K562 (cell line): ENCODE measurements around the gene NABP2. TPM values are rescaled to one million over a fixed set of nuclear protein-coding genes. Genes with fewer than 3 reads are reported as not detected.
A peak's percentile ranks its signal among the peaks of the same experiment; 100 is the strongest.

Experiments used
- BCOR ChIP-seq: fragments of 450-650 bp; IDR thresholded peaks from 2 replicates; pipeline ENCODE4 v1.6.1; 2016
- CUX1 ChIP-seq: fragments of 200-800 bp; sonication (Bioruptor generic); IDR thresholded peaks from 2 replicates; pipeline ENCODE4 v1.6.1; 2016; ENCODE audit warnings: missing genetic modification characterization, missing compliant biosample characterization
- EP300 ChIP-seq: IDR thresholded peaks from 2 replicates; pipeline ENCODE4 v1.6.1; 2012; ENCODE audit warnings: low read length, improper control_type of control experiment
- HMGN3 ChIP-seq: IDR thresholded peaks from 2 replicates; pipeline ENCODE4 v1.6.1; 2011; ENCODE audit warnings: borderline replicate concordance, low read depth, mild to moderate bottlenecking, mixed read lengths, low read length; ENCODE audit not compliant: insufficient read length; ENCODE audit errors: extremely low read depth
- LCOR ChIP-seq: sonication (generic); formaldehyde crosslinking; IDR thresholded peaks from 2 replicates; pipeline ENCODE4 v1.8.0; 2022; ENCODE audit warnings: mild to moderate bottlenecking, missing genetic modification reagents
- MLX ChIP-seq, 2 experiments: fragments of 450-650 bp in 1 of 2; sonication (generic) in 1 of 2; formaldehyde crosslinking; conservative IDR thresholded peaks; 2 replicates each; pipeline versions ENCODE4 v1.4.0 to v1.8.1; 2020 to 2022; ENCODE audit warnings: mild to moderate bottlenecking in 1 of 2, missing genetic modification reagents in 1 of 2
- PRMT5 ChIP-seq: sonication (generic); formaldehyde crosslinking; IDR thresholded peaks from 2 replicates; pipeline ENCODE4 v1.5.0; 2020; ENCODE audit warnings: missing genetic modification reagents
- RBFOX2 ChIP-seq: fragments of 200-400 bp; formaldehyde crosslinking; IDR thresholded peaks from 2 replicates; pipeline ENCODE4 v1.6.1; 2017; ENCODE audit warnings: low read depth, mild to moderate bottlenecking, low read length, moderate library complexity
- SMARCB1 ChIP-seq: IDR thresholded peaks from 2 replicates; pipeline ENCODE4 v1.6.1; 2011; ENCODE audit warnings: improper control_type of control experiment, low read depth; ENCODE audit not compliant: insufficient read length
- SMARCE1 ChIP-seq: fragments of 450-650 bp; IDR thresholded peaks from 2 replicates; pipeline ENCODE4 v1.7.1; 2016; ENCODE audit warnings: mild to moderate bottlenecking
- XRCC5 ChIP-seq: fragments of 200-400 bp; formaldehyde crosslinking; IDR thresholded peaks from 2 replicates; pipeline ENCODE4 v1.6.1; 2017; ENCODE audit warnings: low read depth, mild to moderate bottlenecking, low read length
- ZBTB7A ChIP-seq: IDR thresholded peaks from 2 replicates; pipeline ENCODE4 v1.6.1; 2011; ENCODE audit warnings: low read depth, mild to moderate bottlenecking, low read length, moderate library complexity, borderline replicate concordance; ENCODE audit not compliant: control insufficient read depth
- ZFX ChIP-seq: sonication (generic); formaldehyde crosslinking; IDR thresholded peaks from 2 replicates; pipeline ENCODE4 v1.8.0; 2022; ENCODE audit warnings: mild to moderate bottlenecking, missing genetic modification reagents, moderate library complexity
- ZNF165 ChIP-seq: fragments of 250-450 bp; sonication (Bioruptor Pico); IDR thresholded peaks from 2 replicates; pipeline ENCODE4 v1.4.0; 2020; ENCODE audit warnings: borderline replicate concordance
- ZNF316 ChIP-seq: fragments of 450-650 bp; IDR thresholded peaks from 2 replicates; pipeline ENCODE4 v1.6.1; 2016
- ZNF41 ChIP-seq: fragments of 250-450 bp; sonication (Bioruptor Pico); conservative IDR thresholded peaks from 2 replicates; pipeline ENCODE4 v1.4.0; 2020; ENCODE audit warnings: mild to moderate bottlenecking
- ZNF717 ChIP-seq: fragments of 250-450 bp; sonication (Bioruptor Pico); IDR thresholded peaks from 2 replicates; pipeline ENCODE4 v1.5.0; 2021
- ZZZ3 ChIP-seq: fragments of 450-650 bp; IDR thresholded peaks from 2 replicates; pipeline ENCODE4 v1.6.1; 2016; ENCODE audit warnings: antibody characterized with exemption, mild to moderate bottlenecking, moderate library complexity
- polyA plus RNA-seq, 8 experiments: library from polyadenylated mRNA; depleted of rRNA in 4 of 8; stranded (reverse) in 5 of 8; unstranded in 3 of 8; fragments of >200 nt; fragmentation: Nextera tagmentation in 2 of 8; fragmentation: Illumina TruSeq in 1 of 8; extraction: Ambion mirVana in 2 of 8; extraction: Trizol in 1 of 8; gene quantifications; 2 replicates each; pipeline versions ENCODE4 v1.2.1 to v1.2.3, GENCODE V29; 2011 to 2014; ENCODE audit warnings: inconsistent platforms in 1 of 8, missing spikeins in 1 of 8
- total RNA-seq, 7 experiments: library from RNA; depleted of rRNA in 6 of 7; stranded (reverse); fragments of >200 nt in 6 of 7; fragmentation: Illumina TruSeq in 2 of 7; extraction: Trizol in 2 of 7; gene quantifications; 2 replicates each; pipeline versions ENCODE4 v1.2.1 to v1.2.3, GENCODE V29; 2011 to 2021; ENCODE audit warnings: low replicate concordance in 1 of 7
- TF ChIP-seq, protein P1 (sequence below): fragments of 200-800 bp; sonication (Bioruptor generic); IDR thresholded peaks from 2 replicates; pipeline ENCODE4 v1.6.1; 2017; ENCODE audit warnings: missing genetic modification characterization, missing compliant biosample characterization
- TF ChIP-seq, protein P2 (sequence below): sonication (generic); formaldehyde crosslinking; IDR thresholded peaks from 2 replicates; pipeline ENCODE4 v1.5.0; 2020; ENCODE audit warnings: missing genetic modification reagents

The NABP2 gene
- total and polyA plus RNA-seq, 9 of the 15 experiments (the other 6 are each of a cell fraction or from before 2014, with no cell fraction given), result 11.3 to 60.6 (median 43.5) TPM

DNA sequence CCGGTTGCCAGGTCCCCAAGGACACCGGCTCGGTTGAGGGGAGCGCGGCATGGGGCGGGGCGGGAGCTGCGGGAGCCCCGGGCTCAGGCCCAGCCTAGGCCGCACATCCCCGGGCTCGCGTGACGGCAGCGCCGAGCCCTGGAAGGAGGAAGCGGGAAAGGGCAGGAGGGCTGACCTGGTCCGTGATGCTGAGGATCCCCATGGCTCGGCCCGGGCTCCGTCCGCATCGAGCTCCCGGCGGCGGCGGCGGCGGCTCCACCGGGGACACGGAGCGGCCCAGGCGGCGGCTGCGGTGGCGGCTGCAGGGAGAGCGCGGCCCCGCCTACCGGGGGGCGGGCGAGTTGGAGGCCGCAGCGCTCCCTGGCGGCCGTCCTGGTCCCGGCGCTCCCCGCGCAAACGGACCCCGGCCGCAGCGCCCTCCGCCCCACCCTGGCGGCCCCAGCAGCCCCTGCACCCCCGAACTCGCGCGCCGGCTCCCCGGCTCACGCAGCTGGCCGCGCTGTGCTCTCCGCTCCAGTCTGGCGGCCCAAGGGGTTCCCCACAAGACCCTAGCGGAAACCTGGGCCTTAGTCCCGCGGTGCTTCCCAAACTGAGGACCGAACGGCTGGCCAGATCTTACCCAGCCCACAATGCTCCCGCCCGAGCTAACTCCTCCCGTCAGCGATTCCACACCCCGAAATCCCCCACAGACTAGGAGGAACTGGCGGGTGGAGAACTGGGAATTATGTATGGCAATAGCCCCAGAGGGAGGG is 34.1 kb downstream of the NABP2 start, which contains the start of gene ANKRD52 (continued):
- TF ChIP-seq CUX1 (CRISPR knock-in tag) (no peak), ZFX (CRISPR knock-in tag) (peak; percentile 98), XRCC5 (no peak), SMARCE1 (peak; percentile 49; the same call in 1 of the 2 replicates), MLX (CRISPR knock-in tag; conservative IDR thresholded peaks at IDR 0.05) (no peak), ZNF165 (no peak), BCOR (no peak), HMGN3 (peak; percentile 55), ZNF316 (0 out of 2 replicates have a peak, but pooled peaks have one; percentile 12), RBFOX2 (peak; percentile 69), SMARCB1 (no peak), EP300 (no peak), LCOR (CRISPR knock-in tag) (no peak), PRMT5 (CRISPR knock-in tag) (no peak), ZZZ3 (peak; percentile 44; the same call in 1 of the 2 replicates), ZNF41 (CRISPR knock-in tag) (no peak), ZBTB7A (peak; percentile 99), ZNF717 (CRISPR knock-in tag) (no peak)
- TF ChIP-seq, protein P1, sequence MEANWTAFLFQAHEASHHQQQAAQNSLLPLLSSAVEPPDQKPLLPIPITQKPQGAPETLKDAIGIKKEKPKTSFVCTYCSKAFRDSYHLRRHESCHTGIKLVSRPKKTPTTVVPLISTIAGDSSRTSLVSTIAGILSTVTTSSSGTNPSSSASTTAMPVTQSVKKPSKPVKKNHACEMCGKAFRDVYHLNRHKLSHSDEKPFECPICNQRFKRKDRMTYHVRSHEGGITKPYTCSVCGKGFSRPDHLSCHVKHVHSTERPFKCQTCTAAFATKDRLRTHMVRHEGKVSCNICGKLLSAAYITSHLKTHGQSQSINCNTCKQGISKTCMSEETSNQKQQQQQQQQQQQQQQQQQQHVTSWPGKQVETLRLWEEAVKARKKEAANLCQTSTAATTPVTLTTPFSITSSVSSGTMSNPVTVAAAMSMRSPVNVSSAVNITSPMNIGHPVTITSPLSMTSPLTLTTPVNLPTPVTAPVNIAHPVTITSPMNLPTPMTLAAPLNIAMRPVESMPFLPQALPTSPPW (CRISPR knock-in tag), result peak; percentile 81
- TF ChIP-seq, protein P2, sequence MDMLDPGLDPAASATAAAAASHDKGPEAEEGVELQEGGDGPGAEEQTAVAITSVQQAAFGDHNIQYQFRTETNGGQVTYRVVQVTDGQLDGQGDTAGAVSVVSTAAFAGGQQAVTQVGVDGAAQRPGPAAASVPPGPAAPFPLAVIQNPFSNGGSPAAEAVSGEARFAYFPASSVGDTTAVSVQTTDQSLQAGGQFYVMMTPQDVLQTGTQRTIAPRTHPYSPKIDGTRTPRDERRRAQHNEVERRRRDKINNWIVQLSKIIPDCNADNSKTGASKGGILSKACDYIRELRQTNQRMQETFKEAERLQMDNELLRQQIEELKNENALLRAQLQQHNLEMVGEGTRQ (CRISPR knock-in tag), result peak; percentile 23; the same call in 1 of the 2 replicates
